GM19023 (cell line): ENCODE data around the gene RFESD.
"Not testable (repeated sequence)": the region's sequence is repeated elsewhere in the genome, so short reads cannot be mapped to it uniquely, and the experiment has no call there.

Source experiments
- ATAC-seq: cut with Tn5 transposase; IDR thresholded peaks from one replicate; pipeline ENCODE4 v1.9.1; 2021; ENCODE audit warnings: mild to moderate bottlenecking, moderate library complexity; ENCODE audit not compliant: unreplicated experiment

RFESD gene

DNA sequence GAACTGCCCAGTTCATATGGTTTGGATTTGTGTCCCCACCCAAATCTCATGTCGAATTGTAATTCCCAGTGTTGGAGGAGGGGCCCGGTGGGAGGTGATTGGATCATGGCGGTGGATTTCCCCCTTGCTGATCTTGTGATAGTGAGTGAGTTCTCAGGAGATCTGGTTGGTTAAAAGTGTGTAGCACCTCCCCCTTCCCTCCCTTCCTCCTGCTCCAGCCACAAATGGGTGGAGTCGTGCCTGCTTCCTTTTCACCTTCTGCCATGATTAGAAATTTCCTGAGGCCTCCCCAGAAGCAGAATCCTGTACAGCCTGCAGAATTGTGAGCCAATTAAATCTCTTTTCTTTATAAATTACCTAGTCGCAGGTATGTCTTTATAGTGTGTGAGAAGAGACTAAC lies 59.6 kb downstream of the RFESD start:
- not testable (repeated sequence) for ATAC-seq

DNA sequence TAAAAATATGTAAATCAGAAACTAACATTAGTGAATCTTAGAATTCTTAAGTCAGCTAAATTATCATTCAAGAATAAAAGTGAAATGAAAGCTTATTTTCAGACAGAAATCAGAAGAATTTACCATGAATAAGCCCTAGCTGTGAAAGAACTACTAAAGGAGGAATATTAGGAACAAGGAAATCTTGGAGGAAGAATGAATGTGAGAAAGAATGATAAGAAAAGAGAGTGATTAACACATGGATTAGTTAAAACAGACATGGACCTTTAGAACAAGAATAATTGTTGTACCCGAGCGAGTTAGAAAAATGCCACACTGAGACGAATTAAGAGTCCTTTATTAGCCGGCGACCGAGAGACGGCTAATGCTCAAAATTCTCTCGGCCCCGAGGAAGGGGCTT lies 60.5 kb downstream of the RFESD start:
- no peak for ATAC-seq
